HG03432 (cell line): ENCODE data around the gene RELB.

Source experiments
- ATAC-seq: cut with Tn5 transposase; IDR thresholded peaks from one replicate; pipeline ENCODE4 v1.9.1; 2021; ENCODE audit warnings: mild to moderate bottlenecking, moderate library complexity; ENCODE audit not compliant: unreplicated experiment

The RELB gene

DNA sequence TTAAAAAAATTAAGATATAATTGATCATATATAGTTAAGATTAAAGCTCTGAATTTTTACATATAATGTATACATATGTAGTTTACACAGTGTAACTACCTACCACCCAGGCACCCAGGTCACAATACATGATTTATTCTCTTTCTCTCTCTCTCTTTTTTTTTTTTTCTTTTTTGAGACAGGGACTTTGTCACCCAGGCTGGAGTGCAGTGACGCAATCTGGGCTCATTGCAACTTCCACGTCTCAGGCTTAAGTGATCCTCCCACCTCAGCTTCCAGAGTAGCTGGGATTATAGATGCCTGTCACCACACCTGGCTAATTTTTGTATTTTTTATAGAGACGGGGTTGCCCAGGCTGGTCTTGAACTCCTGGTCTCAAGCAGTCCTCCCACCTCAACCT is 18.8 kb downstream of the RELB start:
- ATAC-seq, result no peak

DNA sequence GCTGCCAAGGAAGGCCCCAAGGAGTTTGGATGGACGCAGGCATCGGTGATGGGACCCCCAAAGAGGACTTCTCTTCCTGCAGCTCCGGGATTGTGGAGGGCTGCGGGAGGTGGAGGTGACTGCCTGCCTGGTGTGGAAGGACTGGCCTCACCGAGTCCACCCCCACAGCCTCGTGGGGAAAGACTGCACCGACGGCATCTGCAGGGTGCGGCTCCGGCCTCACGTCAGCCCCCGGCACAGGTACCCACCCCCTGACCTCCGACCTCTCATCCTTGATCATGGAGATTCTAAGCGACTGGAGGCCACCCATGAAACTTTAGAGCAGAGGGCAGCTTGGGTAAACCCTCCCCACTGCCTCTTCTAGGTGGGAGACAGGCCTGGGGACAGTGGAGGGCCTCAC is 20.7 kb downstream of the RELB start:
- ATAC-seq, result no peak

- ATAC-seq, result no peak
Observed at GRCh38 chr19:45023048-45023447, 21.8 kb downstream of the RELB start.

DNA sequence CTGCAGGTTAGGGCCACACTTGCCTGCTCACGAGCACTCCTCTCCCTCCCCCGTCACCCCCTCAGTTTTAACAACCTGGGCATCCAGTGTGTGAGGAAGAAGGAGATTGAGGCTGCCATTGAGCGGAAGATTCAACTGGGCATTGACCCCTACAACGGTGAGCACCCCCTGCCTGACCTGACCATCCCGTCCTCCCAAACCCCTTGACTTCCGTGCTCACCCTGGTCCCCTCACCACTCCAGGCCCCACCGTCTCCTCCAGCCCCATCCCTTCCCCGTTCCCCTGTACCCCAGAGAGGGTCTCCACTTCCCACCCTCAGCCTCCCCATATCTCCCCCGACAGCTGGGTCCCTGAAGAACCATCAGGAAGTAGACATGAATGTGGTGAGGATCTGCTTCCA is 24.0 kb downstream of the RELB start:
- no peak for ATAC-seq

DNA sequence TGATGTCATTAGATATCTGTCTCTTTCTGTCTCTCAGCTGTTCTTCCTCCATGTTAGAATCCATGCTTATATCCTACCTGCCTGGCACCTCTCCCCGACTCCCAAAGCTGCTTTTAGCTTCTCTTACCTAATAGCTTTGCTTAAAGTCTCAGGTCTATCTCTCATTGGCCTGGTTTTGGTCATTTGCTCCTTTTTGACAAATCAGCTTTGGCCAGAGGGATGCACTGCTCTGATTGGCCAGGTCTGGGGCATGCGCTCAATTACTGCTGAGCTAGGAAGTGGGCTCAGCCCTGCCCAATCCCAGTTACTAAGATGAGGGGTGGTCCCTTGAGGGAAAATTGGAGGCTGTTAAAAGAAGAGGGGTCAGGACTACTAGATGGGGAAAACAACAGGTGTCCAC is 26.1 kb downstream of the RELB start:
- no peak for ATAC-seq

DNA sequence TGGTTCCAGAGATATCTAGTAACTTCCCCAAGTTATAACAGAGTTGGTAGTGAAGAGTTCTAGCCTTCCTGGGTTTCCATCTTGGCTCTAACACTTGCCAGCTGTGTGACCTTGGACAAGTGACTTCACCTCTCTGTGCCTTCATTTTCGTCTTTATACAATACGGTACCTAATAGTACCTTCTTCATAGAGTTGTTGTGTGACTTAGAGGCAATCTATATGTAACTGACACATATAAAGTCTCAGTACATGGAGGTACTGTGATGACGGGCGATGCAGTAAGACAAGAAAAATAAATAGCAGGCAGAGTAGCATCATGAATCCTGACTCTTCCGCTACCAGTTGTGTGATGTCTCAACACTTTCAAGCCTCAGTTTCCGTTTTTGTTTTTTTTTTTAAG is 29.6 kb downstream of the RELB start:
- no peak for ATAC-seq

- ATAC-seq, result no peak
Observed at GRCh38 chr19:45032421-45032820, 31.2 kb downstream of the RELB start.

DNA sequence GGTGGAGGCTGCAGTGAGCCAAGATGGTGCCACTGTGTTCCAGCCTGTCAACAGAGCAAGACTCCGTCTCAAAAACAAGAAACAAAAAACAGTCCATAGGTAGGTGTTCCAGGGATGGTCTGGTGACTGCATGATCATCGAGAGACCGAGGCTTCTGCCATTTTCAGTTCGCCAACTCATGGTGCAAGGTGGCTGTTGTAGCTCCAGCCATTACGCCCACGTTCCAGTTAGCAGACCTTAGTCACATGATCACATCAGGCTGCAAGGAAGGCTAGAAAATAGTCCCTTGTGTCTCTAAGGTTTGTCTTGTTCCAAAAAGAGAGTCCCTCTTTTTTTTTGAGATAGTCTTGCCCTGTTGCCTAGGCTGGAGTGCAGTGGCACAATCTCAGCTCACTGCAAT is 34.5 kb downstream of the RELB start:
- no peak for ATAC-seq

DNA sequence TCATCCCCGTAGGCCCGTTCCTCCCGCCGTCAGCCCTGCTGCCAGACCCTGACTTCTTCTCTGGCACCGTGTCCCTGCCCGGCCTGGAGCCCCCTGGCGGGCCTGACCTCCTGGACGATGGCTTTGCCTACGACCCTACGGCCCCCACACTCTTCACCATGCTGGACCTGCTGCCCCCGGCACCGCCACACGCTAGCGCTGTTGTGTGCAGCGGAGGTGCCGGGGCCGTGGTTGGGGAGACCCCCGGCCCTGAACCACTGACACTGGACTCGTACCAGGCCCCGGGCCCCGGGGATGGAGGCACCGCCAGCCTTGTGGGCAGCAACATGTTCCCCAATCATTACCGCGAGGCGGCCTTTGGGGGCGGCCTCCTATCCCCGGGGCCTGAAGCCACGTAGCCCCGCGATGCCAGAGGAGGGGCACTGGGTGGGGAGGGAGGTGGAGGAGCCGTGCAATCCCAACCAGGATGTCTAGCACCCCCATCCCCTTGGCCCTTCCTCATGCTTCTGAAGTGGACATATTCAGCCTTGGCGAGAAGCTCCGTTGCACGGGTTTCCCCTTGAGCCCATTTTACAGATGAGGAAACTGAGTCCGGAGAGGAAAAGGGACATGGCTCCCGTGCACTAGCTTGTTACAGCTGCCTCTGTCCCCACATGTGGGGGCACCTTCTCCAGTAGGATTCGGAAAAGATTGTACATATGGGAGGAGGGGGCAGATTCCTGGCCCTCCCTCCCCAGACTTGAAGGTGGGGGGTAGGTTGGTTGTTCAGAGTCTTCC is 36.3 kb downstream of the RELB start:
- ATAC-seq, result no peak

- peak; percentile 89 for ATAC-seq
Observed at GRCh38 chr19:45038931-45039893, 37.9 kb downstream of the RELB start, which contains the start of gene CLASRP. CLASRP (plus strand) TSS chr19:45039045; CDS start chr19:45040213, 1,168 bp downstream.

DNA sequence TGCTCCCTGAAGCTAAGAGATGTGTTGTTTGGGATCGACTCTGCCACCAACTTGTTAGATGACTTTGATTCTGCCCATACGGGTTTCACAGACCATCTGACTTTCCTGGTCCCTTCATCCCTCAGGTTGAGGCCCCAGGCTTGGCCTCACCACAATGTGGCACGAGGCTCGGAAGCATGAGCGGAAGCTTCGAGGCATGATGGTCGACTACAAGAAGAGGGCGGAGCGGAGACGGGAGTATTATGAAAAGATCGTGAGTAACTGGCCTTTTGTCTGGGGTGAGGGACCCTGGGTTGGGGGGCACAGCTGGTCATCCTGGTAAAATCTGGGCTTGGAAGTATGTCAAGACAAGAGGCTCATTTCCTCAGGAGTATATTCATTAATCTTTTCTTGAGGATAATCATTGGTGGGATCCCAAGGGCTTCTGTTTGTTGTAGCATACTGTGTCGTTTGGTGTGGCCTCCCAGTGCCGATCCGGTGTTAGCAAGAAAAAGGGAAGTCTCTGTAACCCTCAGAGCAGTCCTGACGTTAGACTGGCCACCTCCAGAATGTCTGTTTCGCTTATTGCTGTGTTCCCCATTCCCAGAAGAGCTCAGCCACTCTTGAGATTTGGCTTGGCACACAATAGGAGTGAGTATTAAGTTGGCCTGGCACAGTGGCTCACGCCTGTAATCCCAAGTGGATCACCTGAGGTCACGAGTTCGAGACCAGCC is 39.0 kb downstream of the RELB start:
- no peak for ATAC-seq

DNA sequence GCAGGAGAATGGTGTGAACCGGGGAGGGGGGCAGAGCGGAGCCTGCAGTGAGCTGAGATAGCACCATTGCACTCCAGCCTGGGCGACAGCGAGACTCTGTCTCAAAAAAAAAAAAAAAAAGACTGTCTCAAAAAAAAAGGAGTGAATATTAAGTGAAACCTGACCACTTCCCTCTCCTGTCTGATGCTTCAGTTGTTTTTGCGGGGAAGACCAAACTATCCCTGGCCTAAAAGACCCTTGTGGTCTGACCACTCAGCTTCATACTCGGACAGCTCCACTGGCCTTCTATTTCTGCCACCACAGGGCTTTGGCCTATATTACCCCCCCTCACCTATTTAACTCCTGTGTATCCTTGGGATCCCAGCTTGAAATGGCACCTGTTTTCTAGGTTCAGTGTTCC is 39.9 kb downstream of the RELB start:
- ATAC-seq, result no peak

GRCh38 chr19:45045671-45046353 is 44.5 kb downstream of the RELB start:
- no peak for ATAC-seq

- ATAC-seq, result no peak
Observed at GRCh38 chr19:45046355-45046754, 45.1 kb downstream of the RELB start.

- peak; percentile 57 for ATAC-seq
Observed at GRCh38 chr19:45047188-45047797, 46.0 kb downstream of the RELB start.

DNA sequence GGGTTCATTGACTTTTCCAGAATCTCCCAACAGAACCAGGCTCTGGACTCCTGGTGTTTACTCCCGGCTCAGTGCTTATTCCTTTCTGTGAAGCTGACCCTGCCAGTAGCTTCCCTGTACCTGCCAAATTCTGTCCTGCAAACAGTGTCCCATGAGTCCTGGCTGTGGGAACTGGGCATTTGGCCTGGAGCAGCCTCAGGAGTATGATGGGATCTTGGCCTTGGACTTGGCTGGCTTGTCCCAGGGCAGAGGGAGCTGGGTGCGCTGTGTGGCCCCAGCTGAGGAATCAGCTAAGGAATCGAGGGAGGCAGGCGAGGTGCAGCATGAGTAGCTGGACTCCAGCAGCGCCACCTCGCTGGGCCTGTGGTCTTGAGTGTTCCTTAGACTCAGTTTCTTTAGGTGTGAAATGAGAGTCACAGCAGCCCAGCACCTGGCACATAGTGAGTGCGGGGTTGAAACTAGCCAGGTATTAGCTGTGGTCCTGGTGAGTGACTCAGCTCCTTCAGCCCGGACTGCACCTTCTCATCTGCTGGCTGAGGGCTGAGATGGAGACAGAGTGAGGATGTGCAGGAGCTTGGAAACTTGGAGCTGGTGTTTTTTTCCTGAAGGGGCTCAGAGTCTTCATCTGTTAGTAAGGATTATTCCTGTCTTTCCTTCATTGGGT is 47.9 kb downstream of the RELB start:
- ATAC-seq, result no peak

- ATAC-seq, result no peak
Observed at GRCh38 chr19:45050036-45050435, 48.8 kb downstream of the RELB start.

DNA sequence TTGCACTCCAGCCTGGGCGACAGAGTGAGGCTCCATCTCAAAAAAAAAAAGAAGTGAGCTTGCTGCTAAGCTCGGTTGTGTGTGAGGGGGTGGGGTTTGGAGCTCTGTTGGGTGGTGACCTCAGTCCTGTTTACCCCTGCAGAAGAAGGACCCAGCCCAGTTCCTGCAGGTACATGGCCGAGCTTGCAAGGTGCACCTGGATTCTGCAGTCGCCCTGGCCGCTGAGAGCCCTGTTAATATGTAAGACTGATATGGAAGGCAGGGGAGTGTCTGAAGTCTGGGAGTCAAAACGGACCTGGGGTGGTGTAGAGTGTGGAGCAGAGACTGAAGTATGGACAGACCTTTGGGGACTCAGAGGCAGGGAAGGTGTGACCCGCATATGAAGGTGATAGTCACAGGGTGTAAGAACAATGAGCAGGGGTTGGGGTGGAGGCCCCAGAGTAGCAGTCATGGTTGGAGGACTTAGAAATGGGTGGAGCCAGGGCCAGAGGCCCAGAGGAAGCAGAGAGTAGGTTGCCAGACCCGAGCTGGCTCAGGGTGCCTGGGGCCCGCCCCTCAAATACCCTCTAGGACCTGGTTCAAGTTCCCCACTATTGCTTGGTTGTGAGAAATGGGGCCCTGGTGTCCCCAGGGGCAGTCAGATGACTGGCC is 50.8 kb downstream of the RELB start:
- ATAC-seq, result no peak

DNA sequence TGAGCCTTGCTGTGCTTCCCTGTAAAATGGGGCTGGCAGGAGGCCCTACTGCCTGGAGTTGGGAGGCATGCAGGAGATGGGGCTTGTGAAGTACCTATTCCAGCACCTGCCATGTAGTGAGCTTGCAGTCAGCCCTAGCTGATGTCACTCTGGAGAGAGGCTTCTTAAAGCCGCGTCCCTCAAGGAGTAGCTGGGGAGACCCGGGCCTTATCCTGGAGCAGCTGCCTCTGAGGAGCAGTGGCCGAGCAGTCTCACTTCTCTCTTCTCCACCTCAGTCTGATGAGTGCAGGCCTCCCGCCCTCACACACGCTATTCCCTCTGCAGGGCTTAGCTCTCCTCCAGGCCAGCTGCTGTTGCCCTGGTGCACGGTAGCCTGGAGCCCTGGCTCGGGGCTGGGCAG is 55.6 kb downstream of the RELB start:
- no peak for ATAC-seq
